Iris pigment epithelial cell (primary cell): ENCODE results near the gene DIP2C.
"Not testable (repeated sequence)": the region's sequence is repeated elsewhere in the genome, so short reads cannot be mapped to it uniquely, and the experiment has no call there.

Experiments used
- DNase-seq: peaks from one replicate; pipeline ENCODE4 v3.0.0-alpha.2; 2011; ENCODE audit warnings: low read depth

Gene DIP2C

DNA sequence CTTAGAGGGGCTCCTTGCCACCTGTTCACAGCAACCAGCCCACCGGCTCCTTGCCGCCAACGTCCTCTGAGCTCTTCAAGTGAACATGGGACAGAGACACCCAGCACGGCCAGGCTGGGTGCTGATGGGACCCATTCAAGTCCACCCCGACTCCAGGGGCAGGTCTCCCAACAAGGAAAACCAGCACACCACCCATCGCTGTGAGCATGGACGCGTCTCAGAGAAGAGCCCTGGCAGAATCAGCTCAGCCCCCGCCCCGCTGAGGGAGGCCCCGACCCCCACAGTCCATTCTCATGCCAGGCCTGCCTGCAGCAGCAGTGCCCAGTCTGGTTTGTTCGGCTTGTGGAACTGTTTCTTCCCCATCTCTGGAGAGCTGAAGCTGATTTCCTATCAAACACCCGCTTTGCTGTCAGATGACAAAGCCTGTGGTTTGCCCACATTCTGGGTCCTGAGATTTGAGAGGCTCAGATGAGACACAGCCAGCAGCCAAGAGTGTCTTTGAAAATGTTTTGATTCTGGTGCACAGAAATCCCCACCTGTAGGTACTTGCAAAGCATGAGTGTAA is 337.6 kb downstream of the DIP2C start:
- DNase-seq: no peak

DNA sequence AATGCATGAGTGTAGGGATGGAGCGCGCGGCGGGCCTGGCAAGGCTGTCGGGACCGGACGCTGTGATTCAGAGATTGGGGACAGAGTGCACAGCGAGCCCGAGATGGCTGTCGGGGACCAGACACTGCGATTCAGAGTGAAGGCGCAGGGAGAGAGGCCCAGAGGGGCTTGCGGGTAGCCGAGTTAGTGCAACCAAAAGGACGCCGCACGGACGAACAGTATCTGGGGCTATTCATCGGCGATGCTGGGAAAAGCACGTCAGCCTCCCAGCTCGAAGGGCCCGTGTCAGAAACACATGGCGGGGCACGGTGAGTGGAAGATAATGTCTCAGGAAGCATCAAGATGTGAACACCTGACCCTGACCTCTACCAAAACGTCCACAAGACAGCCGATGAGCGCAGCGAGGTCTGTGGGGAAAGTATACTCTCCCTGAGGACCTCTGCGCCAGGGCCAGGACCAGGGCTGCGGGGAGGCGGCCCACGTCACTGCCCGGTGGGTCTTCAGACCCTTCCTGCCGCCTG is 338.4 kb downstream of the DIP2C start:
- DNase-seq: no peak

DNA sequence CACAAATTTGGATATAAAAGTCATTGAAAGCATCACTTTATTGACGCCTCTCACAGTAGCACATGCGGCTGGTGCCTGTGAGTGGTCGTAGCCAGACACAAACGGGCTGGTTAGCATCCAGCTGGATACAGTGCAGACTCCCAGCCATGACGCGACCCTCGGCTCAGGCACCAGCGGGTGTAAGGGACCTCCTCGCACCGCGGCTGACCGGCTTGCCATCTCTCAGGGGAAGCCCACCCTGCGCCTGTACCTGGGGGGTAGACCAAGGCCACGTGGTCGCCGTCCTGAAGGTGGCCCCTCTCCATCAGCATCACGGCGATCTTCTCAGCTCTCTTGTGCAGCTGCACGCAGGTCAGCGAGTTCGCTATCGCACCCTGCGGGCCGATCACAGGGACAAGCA is 340.4 kb downstream of the DIP2C start:
- no peak for DNase-seq

DNA sequence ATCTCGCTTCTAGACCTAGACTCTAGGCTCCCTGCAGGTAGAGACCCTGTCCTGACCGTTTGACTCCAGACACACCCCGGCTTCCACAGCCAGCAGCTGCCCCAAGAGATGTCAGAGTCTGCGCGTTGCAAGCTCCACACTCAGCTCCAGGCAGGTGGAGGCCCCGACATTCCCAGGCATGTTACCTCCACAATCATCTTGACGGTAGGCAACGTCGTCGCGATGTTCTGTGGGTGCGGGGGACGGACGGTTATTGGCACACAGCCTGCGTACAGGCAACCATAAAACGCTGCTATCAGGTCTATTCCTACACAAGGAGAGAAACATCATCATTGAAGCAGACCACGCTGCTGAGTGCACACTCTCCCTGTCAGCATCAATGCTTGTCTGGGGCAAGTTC is 341.0 kb downstream of the DIP2C start:
- DNase-seq: no peak

DNA sequence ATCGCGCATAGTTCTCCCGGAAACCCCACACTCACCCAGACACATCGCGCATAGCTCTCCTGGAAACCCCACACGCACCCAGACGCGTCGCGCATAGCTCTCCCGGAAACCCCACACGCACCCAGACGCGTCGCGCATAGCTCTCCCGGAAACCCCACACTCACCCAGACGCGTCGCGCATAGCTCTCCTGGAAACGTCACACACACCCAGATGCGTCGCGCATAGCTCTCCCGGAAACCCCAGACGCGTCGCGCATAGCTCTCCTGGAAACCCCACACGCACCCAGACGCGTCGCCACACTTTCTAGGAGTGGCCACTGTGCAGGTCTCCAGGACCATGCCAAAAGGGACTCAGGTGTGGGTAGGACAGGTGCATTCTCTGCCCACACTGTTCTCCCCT is 341.7 kb downstream of the DIP2C start:
- not testable (repeated sequence) for DNase-seq

DNA sequence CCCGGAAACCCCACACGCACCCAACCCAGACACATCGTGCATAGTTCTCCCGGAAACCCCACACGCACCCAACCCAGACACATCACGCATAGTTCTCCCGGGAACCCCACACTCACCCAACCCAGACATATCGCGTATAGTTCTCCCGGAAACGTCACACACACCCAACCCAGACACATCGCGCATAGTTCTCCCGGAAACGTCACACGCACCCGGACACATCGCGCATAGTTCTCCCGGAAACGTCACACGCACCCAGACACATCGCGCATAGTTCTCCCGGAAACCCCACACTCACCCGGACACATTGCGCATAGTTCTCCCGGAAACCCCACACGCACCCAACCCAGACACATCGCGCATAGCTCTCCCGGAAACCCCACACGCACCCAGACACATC is 342.3 kb downstream of the DIP2C start:
- DNase-seq: not testable (repeated sequence)

DNA sequence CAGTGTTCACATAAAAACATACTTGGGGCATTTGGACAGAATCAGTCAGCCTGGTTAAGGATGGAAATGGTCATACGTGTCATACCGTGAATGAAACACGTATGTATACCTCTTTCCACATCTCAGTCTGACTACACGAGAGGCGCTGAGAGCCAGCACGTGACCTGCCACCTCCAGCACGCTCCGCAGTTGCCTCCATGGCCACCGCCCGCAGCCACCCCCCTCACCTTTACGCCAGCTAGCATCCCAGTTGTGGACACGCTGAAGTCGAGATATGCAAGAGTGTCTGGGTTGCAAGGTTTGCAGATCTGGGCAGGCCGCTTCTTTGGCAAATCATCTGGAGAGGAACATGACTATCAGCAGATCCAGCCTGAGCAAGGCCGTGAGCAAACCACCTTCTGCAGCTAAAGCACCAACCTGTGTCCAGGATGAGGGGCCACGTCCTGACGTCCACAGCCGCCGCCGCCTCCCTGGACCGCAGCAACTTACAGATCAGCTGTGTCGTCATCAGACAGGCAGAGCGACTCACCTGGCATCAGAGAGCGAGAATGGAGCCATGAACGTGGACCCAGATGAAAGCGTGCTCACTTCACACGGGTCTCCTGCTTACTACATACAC is 344.8 kb downstream of the DIP2C start:
- DNase-seq: no peak

DNA sequence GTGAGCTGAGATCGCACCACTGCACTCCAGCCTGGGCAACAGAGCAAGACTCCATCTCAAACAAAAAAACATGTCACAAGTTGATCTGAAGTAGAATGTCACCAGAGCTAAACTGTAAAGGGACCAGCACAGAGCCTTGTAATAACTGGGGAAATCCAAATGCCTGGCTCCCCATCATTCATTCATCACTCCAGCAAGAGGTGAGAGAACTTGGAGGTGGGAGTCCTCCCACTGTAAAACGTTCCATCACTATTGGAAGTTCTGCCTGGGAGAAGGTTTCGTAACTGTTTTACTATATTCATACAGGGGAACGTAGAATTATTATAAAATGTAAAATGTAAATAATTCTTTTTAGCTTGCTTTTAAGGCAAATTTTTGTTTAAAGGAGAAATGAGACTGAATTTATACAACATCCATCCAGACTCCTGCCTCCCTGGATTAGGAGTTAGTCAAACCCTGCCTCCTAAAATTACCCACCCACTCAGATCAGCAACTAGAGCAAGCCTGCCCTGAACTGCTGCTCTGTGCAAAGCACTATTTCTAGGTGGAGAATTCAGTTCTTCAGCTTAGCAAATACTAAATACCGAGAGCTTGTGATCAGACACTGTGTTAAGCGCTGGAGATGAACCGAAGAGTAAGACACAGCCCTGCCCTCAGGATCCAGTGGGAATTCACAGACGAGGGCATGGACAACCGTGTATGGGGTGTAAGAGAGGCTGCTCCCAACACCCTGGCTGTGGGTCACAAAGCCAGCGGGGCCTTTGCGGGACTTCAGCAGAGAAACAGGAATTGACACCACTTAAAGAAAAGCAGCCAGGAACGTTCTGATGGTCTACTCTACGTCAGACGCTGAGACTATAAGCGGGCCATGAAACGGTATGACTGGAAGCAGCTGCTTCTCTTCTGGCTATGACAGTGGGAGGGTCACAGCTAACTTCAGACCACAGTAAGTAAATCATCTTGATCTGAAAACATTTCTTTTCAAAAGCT is 345.9 kb downstream of the DIP2C start:
- DNase-seq: no peak

DNA sequence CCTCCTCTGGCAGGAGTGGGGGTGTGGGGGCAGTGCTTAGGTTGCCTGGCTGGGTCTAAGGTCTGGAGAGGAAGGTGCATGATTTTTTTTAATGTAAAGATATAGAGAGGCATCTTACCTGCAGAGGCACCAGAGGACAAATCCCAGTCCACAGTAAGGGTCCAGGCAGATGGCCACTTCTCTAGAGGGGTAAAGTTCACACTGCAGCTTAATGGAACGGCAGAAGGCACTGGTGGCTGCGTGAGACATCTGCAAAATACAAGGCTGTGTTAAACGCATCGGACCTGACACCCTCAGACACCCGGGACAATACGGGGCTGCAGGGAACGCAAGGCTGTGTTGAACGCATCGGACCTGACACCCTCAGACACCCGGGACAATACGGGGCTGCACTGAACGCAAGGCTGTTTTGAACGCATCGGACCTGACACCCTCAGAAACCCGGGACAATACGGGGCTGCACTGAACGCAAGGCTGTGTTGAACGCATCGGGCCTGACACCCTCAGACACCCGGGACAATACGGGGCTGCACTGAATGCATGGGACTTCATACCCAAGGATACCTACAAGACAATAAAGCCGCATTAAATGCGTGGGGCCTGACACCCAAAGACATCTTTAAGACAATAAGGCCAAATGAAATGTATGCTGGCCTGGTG is 348.3 kb downstream of the DIP2C start:
- DNase-seq: no peak

DNA sequence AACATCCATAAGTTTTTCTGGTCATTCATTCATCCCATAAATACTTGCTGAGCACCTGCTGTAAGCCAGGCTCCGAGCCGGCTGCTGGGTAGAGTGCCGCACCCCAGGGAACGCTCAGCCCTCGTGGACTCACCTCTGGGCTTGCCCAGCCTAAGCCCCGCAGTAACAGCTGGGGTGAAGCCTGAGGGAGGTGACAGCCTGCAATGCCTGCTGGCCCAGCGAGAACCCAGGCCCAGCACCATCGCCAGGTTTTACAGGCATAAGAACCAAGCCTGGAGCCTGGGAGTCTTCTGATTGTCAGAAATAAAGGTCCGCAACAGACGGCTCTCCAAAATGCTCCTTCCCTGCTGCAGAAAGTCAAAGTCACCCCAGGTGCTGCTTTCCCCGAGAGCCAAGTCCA is 348.8 kb downstream of the DIP2C start:
- DNase-seq: no peak

DNA sequence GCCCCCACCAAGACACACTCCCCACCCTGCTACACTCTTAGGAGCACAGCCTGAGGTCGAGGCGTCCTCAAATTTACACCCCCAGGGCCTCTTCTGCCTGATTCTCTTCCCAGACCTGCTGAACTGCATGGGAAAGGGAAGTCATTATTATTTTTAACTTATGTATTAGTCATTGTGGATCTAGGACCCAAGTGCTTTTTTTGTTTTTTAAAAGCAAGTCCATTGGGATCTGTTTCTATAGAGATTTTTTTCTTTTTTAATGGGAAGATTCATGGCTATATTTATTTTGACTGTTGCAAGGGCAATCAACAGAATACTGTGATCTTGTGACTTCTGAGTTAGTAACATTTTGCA is 350.5 kb downstream of the DIP2C start:
- DNase-seq: no peak

DNA sequence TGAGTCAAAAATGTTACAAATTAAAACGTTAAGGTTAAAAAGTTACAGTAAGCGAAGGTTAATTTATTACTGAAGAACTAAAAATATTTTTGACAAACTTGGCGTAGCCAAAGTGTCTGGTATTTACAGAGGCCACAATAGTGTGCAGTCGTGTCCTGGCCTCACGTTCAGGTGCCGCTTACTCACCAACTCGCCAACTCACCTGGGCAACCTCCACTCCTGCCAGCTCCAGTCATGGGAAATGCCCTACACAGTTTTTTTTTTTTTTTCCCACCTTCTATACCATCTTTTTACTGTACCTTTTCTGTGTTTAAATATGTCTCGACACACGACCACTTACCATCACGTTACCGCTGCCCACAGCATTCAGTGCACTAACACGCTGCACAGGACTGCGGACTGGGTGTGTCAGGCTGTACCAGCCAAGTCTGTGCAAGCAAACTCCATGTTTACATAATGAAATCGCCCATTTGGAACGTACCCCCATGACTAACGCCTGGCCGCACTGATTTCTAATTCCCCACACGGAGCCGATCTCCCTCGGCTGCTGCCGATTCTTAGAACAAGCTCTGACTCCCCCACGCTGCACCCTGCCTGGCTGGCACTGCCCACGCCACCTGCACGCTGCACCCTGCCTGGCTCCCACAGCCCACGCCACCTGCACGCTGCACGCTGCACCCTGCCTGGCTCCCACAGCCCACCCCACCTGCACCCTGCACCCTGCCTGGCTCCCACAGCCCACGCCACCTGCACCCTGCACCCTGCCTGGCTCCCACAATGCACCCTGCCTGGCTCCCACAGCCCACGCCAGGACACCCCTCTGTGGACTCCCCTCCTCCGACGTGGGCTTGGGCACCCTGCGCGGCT is 351.1 kb downstream of the DIP2C start:
- peak; percentile 21 for DNase-seq

DNA sequence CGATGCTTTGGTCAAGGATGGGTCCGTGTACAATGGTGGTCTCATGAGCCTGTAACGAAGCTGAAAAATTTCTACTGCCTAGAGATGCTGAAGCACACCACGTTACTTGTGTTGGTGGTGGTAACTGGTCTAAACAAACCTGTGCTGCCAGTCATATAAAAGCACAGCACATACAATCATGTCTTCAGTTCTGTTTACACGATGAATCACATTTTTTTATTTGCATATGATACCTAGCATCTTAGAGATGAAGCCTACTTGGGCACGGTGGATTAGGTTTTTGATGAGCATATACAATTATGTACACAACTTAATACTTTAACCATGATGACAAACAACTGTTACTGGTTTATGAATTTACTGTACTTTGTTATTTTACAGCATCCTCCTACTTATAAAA is 353.2 kb downstream of the DIP2C start:
- DNase-seq: no peak

DNA sequence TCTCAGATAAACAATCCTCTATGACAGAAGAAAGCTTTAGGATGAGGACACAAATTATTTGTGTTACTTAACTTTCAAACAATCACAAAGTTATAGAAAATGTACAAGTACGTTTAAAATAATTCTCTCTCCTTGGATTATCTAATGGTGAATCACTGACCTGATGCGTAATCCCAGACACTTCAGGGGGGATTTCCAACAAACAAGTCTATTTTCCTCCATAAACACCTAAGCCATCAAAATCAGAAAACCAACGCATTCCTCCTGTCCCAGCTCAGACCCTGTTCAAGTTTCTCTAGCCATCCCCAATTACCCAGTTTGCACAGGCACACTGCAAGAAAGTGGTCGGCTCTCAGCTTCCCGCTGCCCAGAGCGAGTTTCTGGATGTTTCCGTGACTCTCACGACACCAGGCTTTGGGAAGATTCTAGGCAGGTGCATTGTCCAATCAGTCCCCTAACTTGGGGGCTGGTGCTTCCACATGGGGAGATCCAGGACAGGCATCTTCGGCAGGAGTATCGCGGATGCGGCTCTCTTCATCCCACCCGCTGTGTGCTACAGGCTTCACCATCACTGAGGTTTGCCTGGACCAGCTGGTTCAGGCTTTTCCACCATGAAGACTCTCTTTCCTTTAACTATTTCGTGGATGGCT is 354.2 kb downstream of the DIP2C start:
- peak; percentile 73 for DNase-seq

DNA sequence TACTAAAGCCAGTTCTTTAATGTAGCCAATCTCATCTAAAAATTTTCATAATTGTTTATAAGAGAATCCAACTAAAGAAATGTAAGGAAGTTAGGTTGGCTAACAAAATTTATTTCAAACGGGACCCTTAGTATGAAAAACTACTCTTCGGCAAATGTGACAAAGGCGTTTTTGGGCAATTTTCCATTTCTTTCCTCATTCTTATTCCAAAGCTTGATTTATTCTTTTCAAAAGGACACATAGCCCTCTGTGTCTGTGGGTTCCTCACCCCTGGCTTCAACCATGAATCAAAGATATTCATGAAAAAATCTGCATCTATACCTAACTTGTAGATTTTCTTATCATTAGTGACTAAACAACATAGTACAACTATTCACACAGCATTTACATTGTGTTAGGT is 358.3 kb downstream of the DIP2C start:
- DNase-seq: no peak

DNA sequence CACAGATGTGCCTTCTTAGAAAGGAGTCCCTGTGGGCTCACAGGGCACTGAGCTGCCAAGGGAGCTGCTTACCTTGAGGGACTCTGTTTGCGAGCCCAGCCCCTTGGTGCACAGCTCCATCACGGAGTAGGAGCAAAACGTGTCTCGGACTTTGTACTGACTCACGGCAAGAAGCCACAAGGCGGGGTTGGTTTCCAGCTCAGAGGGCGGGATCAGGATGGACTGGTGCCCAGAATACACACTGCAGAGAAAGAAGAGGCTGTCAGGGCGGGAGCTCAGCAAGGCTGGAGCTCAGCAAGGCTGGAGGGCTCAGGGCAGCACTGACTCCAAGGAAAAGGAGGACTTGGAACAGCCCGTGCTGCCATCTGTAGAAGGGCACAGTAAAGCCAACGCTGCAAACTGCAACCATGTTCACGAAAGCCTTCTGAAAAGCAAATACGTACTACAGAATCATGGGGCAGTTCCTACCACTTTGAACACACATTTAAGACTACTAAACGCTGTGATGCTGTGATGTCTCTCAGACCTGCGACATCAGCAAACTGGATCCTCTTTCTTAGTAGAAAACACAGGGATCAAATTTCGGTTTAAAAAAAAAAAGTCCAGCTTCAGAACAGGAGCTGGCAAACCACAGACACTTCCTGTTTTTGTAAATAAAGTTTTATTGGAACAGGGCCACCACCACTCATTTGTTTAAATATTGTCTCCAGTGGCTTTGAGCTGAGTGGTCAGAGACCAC is 359.9 kb downstream of the DIP2C start:
- DNase-seq: peak; percentile 97

DNA sequence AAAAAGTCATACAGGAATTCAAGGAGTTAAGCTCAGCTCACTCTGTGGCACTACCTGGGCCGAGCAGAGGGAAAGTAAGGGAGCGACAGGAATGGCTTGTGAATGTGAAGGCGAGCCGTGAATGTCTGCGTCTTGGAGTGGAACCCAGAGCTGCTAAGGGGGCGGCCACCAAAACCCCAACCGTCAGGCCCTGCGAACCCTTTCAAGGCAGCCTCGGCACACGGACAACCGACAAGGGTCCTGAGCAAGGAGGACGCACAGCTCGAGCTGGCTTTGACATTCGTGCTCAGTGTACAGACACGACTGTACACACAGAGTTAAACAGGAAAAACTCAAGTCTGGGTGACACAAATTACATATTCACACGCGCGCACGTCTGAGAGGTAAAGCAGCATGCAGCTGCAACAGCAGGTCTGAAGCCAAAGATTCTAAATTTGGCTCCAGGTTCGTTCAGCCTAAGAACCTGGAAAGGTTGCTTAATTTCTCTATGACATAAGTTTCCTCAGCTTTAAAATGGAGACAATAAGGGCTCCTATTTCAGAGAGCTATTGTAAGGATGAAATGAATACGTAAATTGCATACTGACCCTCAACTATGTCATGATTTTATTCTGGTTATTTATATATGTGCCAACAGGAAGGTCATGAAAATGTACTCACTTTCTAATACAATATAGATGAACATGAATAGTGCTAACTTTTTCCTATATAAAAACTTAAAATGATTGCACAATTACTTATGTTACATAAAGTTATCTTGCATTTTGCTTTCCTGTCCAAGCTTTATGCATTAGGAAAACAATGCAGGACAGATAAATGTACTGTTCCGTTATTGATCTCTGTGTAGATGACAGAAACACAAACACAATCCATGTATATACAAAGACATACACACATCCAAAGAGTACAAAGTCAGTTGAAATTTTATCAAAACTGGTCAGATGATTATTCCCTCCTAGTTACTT is 361.3 kb downstream of the DIP2C start:
- DNase-seq: no peak

DNA sequence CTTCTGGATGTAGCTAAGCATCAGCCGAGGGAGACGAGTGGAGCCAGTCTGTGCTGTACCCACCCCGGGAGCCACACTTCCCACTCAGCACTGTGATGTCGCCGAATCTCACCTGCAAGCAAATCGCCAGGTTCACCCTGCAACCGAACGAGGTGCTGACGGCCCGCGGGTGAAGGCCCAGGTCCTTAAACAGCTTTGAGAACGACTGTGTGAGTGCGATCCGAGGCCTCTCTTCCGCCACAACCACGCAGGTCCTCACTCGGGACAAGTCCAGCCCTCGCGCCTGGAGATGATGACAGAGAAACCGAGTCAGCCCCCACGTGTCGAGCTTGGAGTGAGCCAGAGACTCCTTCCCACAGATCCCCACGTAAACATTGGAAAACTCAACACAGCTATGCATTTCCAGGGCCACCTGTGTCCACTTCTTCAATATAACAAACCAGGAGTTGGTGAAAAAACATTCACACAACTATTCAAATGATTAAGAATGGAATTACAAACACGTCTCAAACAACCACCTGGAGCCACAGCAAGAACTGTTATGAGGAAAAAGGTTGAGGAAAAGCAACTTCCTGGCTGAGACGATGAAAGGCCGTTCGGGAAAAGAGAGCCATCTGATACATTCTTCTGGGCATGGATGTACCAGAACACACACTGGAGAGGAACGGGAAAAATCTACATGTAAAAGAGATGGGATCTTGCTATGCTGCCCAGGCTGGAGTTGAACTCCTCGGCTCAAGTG is 362.4 kb downstream of the DIP2C start:
- DNase-seq: no peak
